AG09309 (cell line): ENCODE data around the gene NR3C1.

Experiments used
- DNase-seq: peaks from one replicate; pipeline ENCODE4 v3.0.0-alpha.2; 2010; ENCODE audit warnings: low read depth
- H3K4me3 ChIP-seq: 2 replicates; pipeline ENCODE4 v1.5.1; 2011; ENCODE audit warnings: mild to moderate bottlenecking, low read depth, low read length, moderate library complexity; ENCODE audit not compliant: control insufficient read depth
- TF ChIP-seq, protein P1 (sequence below): IDR thresholded peaks from 2 replicates; pipeline ENCODE4 v1.5.1; 2011; ENCODE audit warnings: mild to moderate bottlenecking, low read depth, low read length, inconsistent platforms; ENCODE audit not compliant: insufficient read depth, control insufficient read depth; ENCODE audit errors: missing control alignments

Gene NR3C1

DNA sequence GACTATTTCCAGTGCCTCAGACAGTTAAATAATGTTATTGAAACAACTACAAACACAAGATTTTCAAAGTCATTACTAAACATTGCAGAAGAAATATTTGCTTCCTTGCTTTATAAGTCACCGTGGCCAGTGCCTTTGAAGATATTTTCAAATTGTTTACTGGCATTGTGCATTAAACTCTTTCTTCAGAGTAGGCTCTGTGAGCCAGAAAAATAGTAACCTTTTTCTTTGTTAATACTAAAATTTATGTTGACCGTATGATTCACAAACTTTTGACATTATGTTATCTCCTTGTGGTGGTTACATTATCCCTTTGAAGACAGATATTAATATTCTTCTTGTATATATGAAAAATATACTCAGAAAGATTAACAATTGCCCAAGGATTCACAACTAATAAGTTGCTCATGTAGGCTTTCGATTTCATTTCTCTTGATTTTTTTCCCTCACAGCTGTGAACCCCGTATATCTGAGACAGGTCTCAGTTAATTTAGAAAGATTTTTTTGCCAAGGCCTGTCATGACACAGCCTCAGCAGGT is 140.1 kb downstream of the NR3C1 start:
- no peak overlapping the region for H3K4me3 ChIP-seq
- DNase-seq: no peak
- TF ChIP-seq, protein P1, sequence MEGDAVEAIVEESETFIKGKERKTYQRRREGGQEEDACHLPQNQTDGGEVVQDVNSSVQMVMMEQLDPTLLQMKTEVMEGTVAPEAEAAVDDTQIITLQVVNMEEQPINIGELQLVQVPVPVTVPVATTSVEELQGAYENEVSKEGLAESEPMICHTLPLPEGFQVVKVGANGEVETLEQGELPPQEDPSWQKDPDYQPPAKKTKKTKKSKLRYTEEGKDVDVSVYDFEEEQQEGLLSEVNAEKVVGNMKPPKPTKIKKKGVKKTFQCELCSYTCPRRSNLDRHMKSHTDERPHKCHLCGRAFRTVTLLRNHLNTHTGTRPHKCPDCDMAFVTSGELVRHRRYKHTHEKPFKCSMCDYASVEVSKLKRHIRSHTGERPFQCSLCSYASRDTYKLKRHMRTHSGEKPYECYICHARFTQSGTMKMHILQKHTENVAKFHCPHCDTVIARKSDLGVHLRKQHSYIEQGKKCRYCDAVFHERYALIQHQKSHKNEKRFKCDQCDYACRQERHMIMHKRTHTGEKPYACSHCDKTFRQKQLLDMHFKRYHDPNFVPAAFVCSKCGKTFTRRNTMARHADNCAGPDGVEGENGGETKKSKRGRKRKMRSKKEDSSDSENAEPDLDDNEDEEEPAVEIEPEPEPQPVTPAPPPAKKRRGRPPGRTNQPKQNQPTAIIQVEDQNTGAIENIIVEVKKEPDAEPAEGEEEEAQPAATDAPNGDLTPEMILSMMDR: no peak

DNA sequence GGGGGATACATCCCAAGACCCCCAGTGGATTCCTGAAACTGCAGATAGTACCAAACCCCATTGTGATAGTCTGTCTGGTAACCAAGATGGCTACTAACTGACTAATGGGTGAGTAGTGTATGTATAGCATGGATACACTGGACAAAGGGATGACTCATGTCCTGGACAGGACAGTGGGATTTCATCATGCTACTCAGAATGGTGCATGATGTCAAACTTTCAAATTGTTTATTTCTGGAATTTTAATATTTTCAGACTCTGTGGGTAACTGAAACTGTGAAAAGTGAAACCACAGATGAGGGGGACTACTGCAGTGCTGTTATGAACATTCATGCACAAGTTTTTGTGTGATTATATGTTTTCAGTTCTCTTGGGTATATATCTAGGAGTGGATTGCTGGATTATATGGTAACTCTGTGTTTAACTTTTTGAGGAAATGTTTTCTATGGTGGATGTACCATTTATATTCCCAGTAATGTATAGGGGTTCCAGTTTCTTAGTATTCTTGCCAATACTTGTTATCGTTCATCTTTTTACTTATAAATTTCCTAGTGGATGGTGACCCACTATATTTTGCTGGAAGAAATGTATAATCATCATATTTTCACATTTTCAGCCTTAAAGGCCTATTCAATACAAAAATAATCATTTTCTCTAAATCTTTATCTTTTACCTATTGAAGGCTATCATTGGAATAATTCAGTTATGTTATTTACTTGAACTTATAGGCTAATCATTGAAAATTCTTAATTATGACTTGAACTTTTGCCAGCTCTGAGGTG is 140.9 kb downstream of the NR3C1 start:
- H3K4me3 ChIP-seq: no peak overlapping the region
- DNase-seq: peak; percentile 72
- TF ChIP-seq, protein P1: no peak

DNA sequence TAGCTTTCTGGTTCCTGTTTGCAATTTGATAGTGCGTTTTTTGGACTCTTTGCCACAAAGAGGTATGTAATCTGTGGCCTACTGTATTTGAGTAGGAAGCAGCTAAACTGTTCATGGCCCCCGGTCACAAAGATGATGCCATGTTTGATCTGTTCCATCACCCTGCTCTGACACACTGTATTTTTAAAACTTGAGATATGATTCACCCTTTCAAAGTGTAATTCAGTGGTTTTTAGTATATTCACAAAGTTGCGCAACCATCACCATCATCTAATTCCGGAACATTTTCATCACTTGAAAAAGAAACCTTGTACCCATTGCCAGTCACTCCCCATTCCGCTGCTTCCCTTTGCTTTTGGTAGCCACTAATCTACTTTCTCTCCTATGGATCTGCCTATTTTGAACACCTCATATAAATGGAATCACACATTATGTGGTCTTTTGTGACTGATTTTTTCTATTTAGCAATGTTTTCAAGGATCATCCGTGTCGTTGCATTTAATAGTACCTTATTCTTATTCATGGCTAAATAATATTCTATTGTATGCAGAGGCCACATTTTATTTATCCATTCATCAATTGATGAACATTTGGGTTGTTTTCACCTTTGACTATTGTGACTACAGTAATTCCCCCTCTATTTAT is 141.6 kb downstream of the NR3C1 start:
- no peak for DNase-seq
- H3K4me3 ChIP-seq: no peak overlapping the region
- TF ChIP-seq, protein P1: no peak

DNA sequence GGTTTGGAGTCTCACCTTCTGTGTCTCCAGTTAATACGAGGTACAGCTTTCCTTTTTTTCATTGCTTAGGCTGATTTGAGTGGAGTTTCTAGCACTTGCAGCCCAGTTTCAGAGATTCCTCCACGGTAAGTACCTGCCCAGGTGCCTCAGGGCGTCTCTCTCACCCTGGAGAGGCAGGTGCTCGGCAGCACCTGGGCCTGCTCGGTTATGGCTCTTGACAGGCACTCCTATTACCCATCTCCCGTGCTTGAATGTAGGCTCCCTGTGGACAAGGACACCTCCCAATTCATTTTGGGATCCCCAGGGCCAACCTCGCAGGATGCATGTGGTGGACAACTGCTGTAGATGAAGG is 144.3 kb downstream of the NR3C1 start:
- TF ChIP-seq, protein P1: no peak
- no peak overlapping the region for H3K4me3 ChIP-seq
- DNase-seq: no peak

DNA sequence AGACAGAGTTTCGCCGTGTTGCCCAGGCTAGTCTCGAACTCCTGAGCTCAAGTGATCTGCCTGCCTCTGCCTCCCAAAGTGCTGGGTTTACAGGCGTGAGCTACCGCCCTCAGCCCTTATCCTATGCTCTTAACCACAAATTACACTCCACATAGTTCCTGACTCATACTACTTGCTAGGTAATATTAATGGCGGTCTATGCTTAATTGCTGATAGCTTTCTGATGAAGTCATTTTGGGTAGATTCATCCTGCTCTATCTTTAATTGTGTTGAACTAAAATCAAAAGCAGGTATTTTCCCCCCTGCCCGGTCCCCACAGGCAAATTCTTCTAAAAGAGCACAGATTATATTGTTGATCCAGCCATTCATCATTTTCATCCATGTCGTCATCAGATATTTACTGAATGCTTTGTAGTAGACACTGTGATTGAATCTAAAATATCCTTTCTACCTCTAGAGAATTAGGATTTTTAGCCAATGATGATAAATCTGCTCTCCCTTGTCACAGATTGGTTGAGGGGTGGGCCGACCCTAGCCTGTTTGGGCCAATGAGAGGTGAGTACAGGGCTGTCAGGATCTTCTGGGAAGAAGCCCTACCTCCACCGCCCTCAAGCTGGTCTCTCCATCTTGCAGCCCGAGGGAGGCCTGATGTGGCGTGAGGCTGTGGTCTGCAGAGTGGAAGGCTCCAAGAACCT is 144.8 kb downstream of the NR3C1 start:
- H3K4me3 ChIP-seq: no peak overlapping the region
- no peak for DNase-seq
- TF ChIP-seq, protein P1: no peak

DNA sequence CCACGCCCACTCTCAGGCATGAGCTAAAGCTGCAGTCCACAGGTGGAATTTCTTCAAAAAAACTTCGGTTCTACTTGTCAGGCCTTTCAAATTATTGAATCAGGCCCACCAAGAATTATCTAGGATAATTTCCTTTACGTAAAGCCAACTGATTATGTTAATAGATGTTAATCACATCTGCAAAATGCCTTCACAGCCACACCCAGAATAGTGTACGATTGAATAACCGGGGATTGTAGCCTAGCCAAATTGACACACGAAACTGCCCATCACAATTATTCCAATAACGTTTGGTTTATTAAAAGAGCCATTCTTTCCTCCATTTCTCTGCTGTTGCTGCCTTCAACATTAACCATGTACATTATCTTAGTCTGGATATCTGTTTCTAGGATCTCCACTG is 148.7 kb downstream of the NR3C1 start:
- DNase-seq: no peak
- H3K4me3 ChIP-seq: no peak overlapping the region
- TF ChIP-seq, protein P1: no peak
